Measurements from ENCODE around the gene UNC13B.

Gene UNC13B

DNA sequence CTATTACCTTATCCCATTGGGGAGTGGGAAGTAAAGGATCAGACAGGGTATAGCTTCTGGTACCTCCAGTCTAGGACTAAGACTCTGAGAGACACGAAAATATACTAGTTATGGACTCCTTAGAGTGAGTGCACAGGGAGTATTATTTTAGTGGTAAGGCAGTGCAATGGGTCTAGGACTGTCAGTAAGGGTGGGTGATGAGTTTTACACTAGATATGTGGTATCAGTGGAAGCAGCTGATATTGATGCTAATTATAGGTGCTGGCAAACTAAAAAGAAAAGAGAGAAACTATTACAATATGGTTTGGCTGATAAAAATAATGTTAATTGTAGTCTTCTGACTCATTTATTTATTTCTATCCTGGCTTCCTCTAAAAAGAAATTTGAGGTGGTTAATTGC lies 118.6 kb downstream of the UNC13B start:
- DNase-seq, result no peak

GRCh38 chr9:35285731-35286130 lies 123.9 kb downstream of the UNC13B start:
- no peak for DNase-seq

DNA sequence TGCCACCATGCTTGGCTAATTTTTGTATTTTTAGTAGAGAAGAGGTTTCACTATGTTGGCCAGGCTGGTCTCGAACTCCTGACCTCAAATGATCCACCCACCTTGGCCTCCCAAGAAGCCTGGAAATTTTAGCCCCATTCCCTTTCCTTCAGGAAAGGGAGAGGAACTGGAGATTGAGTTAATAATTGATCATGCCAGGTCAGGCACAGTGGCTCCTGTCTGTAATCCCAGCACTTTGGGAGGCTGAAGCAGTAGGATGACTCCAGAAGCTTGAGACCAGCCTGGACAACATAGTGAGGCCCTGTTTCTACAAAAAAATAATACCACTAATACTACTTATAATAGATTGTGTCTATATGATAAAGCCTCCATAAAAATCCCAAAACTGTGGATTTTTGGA lies 124.6 kb downstream of the UNC13B start:
- DNase-seq, result no peak

- no peak for DNase-seq
Measured at GRCh38 chr9:35287987-35288632, 126.3 kb downstream of the UNC13B start.

DNA sequence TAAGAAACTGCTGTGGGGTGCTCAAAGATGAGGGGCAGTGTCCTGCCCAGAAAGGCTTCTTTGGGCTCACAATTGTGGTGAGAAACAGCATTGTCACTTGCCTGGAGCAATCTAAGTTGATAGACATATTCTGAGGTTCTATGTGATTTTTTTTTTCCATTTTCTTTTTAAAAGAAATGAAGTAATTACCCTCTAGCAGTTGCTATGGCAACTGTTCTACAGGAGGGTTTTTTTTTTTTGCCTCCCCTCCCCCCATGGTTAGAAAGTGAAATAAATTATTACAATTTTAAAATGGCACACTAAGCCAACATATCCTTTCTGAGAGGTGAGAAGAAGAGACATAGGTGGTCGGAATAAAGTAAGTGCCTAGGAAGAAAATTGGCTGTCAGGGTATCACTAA lies 127.0 kb downstream of the UNC13B start:
- DNase-seq, result no peak

- no peak for DNase-seq
Measured at GRCh38 chr9:35293376-35293964, 131.7 kb downstream of the UNC13B start.

DNA sequence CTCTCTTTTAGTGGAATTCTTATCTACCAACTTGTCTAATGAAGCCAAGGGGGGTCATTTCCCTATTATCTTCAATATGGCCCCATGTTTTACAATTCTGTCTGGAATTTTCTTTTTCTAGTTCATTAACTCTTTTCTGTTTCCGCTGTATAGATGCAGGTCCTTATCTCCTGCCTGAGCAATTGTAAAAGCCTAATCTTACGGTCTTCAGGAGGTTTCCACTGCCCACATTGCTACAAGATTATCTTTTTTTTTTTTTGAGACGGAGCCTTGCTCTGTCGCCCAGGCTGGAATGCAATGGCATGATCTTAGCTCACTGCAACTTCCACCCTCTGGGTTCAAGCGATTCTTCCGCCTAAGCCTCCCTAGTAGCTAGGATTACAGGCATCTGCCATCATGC lies 132.3 kb downstream of the UNC13B start:
- no peak for DNase-seq

- DNase-seq, result no peak
Measured at GRCh38 chr9:35294556-35294955, 132.7 kb downstream of the UNC13B start.

DNA sequence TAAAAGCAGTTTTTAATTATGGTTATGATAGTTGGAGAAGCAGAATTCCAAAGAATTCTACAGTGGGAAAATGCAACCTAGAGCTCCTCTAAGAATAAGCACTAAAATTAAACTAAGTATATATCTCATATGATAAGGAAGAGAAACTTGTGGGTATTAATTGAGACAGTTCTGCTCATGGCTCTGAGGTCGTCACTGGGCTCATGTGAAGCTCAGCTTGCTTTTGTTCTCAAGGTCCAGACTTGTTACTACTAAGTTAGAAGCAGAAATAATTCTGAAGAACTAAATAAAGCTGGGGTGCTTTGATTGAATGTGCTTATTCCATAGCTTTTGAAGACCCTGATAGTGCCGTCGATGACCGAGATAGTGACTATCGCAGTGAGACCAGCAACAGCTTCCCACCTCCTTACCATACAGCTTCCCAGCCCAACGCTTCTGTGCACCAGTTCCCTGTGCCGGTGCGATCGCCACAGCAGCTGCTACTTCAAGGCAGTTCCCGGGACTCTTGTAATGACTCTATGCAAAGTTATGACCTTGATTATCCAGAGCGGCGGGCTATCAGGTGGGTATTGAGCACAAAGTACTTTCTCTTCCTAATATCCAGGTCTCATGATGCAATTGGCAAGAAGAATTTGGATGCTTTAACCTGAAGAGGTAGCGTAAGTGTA lies 133.7 kb downstream of the UNC13B start:
- no peak for DNase-seq

DNA sequence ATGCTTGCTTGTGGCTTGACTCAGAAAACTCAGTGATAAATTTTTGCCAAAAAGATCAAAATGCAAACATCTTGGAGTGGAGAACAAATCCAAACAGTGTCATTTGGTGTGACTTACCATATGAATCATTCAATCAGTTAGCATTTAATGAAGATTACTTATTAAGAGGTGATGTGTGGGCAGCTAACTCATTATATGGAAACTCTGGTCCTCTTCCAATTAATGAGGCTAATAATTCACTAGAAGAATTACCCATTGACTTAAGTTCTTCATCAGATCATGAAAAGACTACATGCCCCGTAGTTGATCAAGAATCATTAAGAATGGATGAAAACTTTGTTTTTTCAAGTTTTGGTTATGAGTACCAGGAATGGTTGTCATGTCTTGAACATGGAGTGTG lies 141.8 kb downstream of the UNC13B start:
- no peak for DNase-seq

DNA sequence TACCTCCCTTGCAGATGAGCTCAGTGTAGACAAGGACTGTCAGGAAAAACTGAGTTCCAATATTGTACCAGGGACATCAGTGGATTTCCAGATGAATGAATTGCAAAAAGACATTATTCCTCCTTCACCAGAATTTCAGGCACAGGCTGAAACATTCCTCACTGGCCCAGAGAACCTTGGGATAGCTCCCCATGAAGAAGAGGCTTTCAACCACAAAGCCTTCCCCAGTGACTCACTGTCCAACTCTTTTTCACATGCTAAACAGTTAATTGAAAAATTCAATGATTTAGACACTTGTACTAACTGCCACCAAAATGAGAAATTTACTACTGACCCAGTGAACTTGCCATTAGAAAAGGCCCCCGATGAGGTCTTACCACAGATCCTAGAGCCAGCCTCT lies 144.5 kb downstream of the UNC13B start:
- DNase-seq, result no peak

DNA sequence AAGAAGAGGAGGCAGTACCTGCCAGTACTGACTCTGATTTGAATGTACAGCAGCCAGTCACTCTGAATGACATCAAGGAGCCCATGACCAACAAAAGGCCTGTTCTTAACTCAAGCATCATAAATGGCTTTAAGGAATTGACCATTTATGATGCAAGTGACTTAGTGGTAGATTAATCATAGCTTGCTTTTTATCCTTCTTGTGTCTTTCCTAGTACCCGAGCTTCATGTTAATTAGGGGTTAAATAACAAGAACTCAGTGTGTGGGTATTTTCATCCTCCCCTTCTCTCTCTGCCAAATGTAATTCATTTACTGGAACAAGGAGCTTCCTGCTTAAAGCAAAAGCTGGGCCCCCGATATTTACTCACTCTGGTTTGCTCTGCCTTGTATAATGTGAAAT lies 146.5 kb downstream of the UNC13B start:
- DNase-seq, result no peak

GRCh38 chr9:35311891-35312639 lies 150.3 kb downstream of the UNC13B start:
- no peak for DNase-seq

DNA sequence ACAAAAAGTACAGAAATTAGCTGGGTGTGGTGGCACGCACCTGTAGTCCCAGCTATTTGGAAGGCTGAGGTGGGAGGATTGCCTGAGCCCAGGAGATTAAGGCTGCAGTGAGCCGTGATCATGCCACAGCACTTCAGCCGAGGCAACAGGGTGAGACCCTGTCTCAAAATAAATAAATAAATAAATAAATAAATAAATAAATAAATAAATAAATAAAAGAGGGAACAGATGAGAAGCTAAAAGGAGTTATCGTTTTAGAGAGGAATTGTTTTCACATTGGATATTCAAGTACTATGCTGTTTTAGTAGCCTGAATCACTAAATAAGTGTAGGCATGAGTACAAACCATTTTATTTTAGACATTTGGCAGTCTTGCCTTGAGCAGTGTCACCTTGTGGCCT lies 151.7 kb downstream of the UNC13B start:
- no peak for DNase-seq

- no peak for DNase-seq
Measured at GRCh38 chr9:35313916-35314315, 152.1 kb downstream of the UNC13B start.

GRCh38 chr9:35318741-35319140 lies 156.9 kb downstream of the UNC13B start:
- DNase-seq, result no peak

GRCh38 chr9:35322075-35322885 lies 160.5 kb downstream of the UNC13B start:
- no peak for DNase-seq

- no peak for DNase-seq
Measured at GRCh38 chr9:35324966-35325365, 163.2 kb downstream of the UNC13B start.

GRCh38 chr9:35333551-35333950 lies 171.7 kb downstream of the UNC13B start:
- DNase-seq, result no peak

- no peak for DNase-seq
Measured at GRCh38 chr9:35335164-35335563, 173.4 kb downstream of the UNC13B start.

DNA sequence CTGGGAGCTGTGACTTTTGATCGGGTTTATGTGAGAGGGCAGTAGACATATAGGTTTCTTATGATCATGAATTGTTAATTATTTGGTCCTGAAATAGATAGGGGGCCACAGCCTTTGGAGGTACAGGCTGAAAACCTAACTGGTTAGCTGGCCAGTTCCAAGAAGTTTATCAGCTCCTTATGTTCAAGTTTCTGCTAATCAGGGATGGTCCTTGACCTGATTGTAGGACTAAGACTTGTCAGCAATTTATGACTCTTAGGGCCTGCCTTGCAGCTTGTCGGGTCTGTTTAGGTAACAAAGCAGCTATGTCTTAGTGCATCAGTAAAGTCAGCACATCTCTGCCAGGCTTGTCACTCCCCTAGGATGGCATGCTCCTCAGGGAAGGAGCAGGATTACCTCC lies 176.3 kb downstream of the UNC13B start:
- DNase-seq, result no peak

GRCh38 chr9:35338561-35339274 lies 176.9 kb downstream of the UNC13B start:
- DNase-seq, result no peak

Data from stimulated activated naive CD4-positive, alpha-beta T cell treated with Interleukin-2 at 50 U/mL for 16 hours (primary cell).